Measurements from ENCODE around the gene UBE2R2.
"Not testable (repeated sequence)": the region's sequence is repeated elsewhere in the genome, so short reads cannot be mapped to it uniquely, and the experiment has no call there.

Gene UBE2R2

GRCh38 chr9:33798545-33798944 is 18.4 kb upstream of the UBE2R2 start:
- no peak overlapping the region for H3K9ac ChIP-seq (ENCODE audit: low read depth, low read length, poor library complexity)
- H3K27ac ChIP-seq (replicated peaks; ENCODE audit: low read length), result no peak overlapping the region
- no peaks in the 10 kb centered on the region for H3K4me1 ChIP-seq (ENCODE audit: control insufficient read depth in 2 of 2, insufficient read depth in 1 of 2, low read depth in 1 of 2, low read length in 2 of 2)
- H3K4me2 ChIP-seq (ENCODE audit: insufficient read depth, low read length, poor library complexity, severe bottlenecking), result no peak overlapping the region
- no peak overlapping the region for H3K14ac ChIP-seq (ENCODE audit: low read length)
- no peak overlapping the region for H3K4me3 ChIP-seq (ENCODE audit: low read length in 2 of 2)
- H4K8ac ChIP-seq (ENCODE audit: low read depth, low read length), result no peak overlapping the region
- no peak overlapping the region for H2AFZ ChIP-seq (ENCODE audit: low read length)
- H3K18ac ChIP-seq (ENCODE audit: low read length), result no peak overlapping the region
- no peaks in the 10 kb centered on the region for H3K79me1 ChIP-seq (ENCODE audit: low read depth, low read length)
- no peak overlapping the region for H2BK12ac ChIP-seq (ENCODE audit: low read length)
- no peak overlapping the region for H3K4ac ChIP-seq (ENCODE audit: low read length)
- H3K9me3 ChIP-seq (replicated peaks in 1 of 2; ENCODE audit: control insufficient read depth in 2 of 2, insufficient read depth in 1 of 2, low read depth in 1 of 2, low read length in 2 of 2), result peaks cover 0 to 9% of the 10 kb centered on the region in 2 donors
- no peak overlapping the region for H3K23ac ChIP-seq (ENCODE audit: low read depth, low read length, poor library complexity)
- H2BK120ac ChIP-seq (ENCODE audit: low read depth, low read length), result no peak overlapping the region
- H2BK5ac ChIP-seq (ENCODE audit: low read length), result no peak overlapping the region
- DNase-seq (ENCODE audit: low spot score), result no peak
- no peak overlapping the region for H4K91ac ChIP-seq (ENCODE audit: low read depth, low read length, poor library complexity)
- H3K36me3 ChIP-seq (replicated peaks in 1 of 2; ENCODE audit: control insufficient read depth in 2 of 2, insufficient read depth in 2 of 2, low read length in 2 of 2), result no peaks in the 10 kb centered on the region
- no CpG with 5 or more reads among the region's 10 CpGs for WGBS, 2 donors (ENCODE audit: extremely low coverage in 2 of 2, insufficient read length in 2 of 2, insufficient replicate concordance in 1 of 2)
- H3K27me3 ChIP-seq (ENCODE audit: control insufficient read depth in 3 of 3, insufficient read depth in 3 of 3, low read depth in 1 of 3, low read length in 3 of 3), result peaks cover 0 to 5% (median 0%) of the 10 kb centered on the region in 3 experiments
- no peak overlapping the region for H2AK5ac ChIP-seq (ENCODE audit: low read depth, low read length)
- no peak overlapping the region for H2BK15ac ChIP-seq (ENCODE audit: low read length)

GRCh38 chr9:33799928-33800704 is 16.8 kb upstream of the UBE2R2 start:
- no CpG with 5 or more reads among the region's 9 CpGs for WGBS, 2 donors (ENCODE audit: extremely low coverage in 2 of 2, insufficient read length in 2 of 2, insufficient replicate concordance in 1 of 2)
- H3K9ac ChIP-seq (ENCODE audit: low read depth, low read length, poor library complexity), result no peak overlapping the region

GRCh38 chr9:33800886-33801285 is 16.1 kb upstream of the UBE2R2 start:
- Histone ChIP-seq H3K9ac (ENCODE audit: low read depth, low read length, poor library complexity) (no peak overlapping the region), H3K79me1 (ENCODE audit: low read depth, low read length) (no peaks in the 10 kb centered on the region), H2BK120ac (ENCODE audit: low read depth, low read length) (no peak overlapping the region), H3K27ac (replicated peaks; ENCODE audit: low read length) (no peak overlapping the region), H3K18ac (ENCODE audit: low read length) (no peak overlapping the region), H3K36me3 (replicated peaks in 1 of 2; ENCODE audit: control insufficient read depth in 2 of 2, insufficient read depth in 2 of 2, low read length in 2 of 2) (no peaks in the 10 kb centered on the region), H3K27me3 (ENCODE audit: control insufficient read depth in 3 of 3, insufficient read depth in 3 of 3, low read depth in 1 of 3, low read length in 3 of 3) (peaks cover 0 to 5% (median 0%) of the 10 kb centered on the region in 3 experiments), H3K4ac (ENCODE audit: low read length) (no peak overlapping the region), H2AFZ (ENCODE audit: low read length) (no peak overlapping the region), H3K4me1 (ENCODE audit: control insufficient read depth in 2 of 2, insufficient read depth in 1 of 2, low read depth in 1 of 2, low read length in 2 of 2) (no peaks in the 10 kb centered on the region), H3K14ac (ENCODE audit: low read length) (no peak overlapping the region), H3K23ac (ENCODE audit: low read depth, low read length, poor library complexity) (no peak overlapping the region), H3K4me2 (ENCODE audit: insufficient read depth, low read length, poor library complexity, severe bottlenecking) (no peak overlapping the region), H2BK15ac (ENCODE audit: low read length) (no peak overlapping the region), H2BK5ac (ENCODE audit: low read length) (no peak overlapping the region), H3K4me3 (ENCODE audit: low read length in 2 of 2) (no peak overlapping the region), H4K91ac (ENCODE audit: low read depth, low read length, poor library complexity) (no peak overlapping the region), H2AK5ac (ENCODE audit: low read depth, low read length) (no peak overlapping the region), H4K8ac (ENCODE audit: low read depth, low read length) (no peak overlapping the region), H3K9me3 (replicated peaks in 1 of 2; ENCODE audit: control insufficient read depth in 2 of 2, insufficient read depth in 1 of 2, low read depth in 1 of 2, low read length in 2 of 2) (peaks cover 0 to 9% of the 10 kb centered on the region in 2 donors), H2BK12ac (ENCODE audit: low read length) (no peak overlapping the region)
- WGBS, 2 donors (ENCODE audit: extremely low coverage in 2 of 2, insufficient read length in 2 of 2, insufficient replicate concordance in 1 of 2), result no CpG with 5 or more reads among the region's 2 CpGs
- no peak for DNase-seq (ENCODE audit: low spot score)

More at GRCh38 chr9:33799928-33800704, 16.8 kb upstream of the UBE2R2 start:
- peaks cover 0 to 9% of the 10 kb centered on the region in 2 donors for H3K9me3 ChIP-seq (replicated peaks in 1 of 2; ENCODE audit: control insufficient read depth in 2 of 2, insufficient read depth in 1 of 2, low read depth in 1 of 2, low read length in 2 of 2)
- no peak overlapping the region for H3K27ac ChIP-seq (replicated peaks; ENCODE audit: low read length)
- no peaks in the 10 kb centered on the region for H3K4me1 ChIP-seq (ENCODE audit: control insufficient read depth in 2 of 2, insufficient read depth in 1 of 2, low read depth in 1 of 2, low read length in 2 of 2)
- H4K91ac ChIP-seq (ENCODE audit: low read depth, low read length, poor library complexity), result no peak overlapping the region
- no peak overlapping the region for H2BK120ac ChIP-seq (ENCODE audit: low read depth, low read length)
- H2BK5ac ChIP-seq (ENCODE audit: low read length), result no peak overlapping the region
- no peak overlapping the region for H3K4me2 ChIP-seq (ENCODE audit: insufficient read depth, low read length, poor library complexity, severe bottlenecking)
- H3K4ac ChIP-seq (ENCODE audit: low read length), result no peak overlapping the region
- H3K4me3 ChIP-seq (ENCODE audit: low read length in 2 of 2), result no peak overlapping the region
- H3K14ac ChIP-seq (ENCODE audit: low read length), result no peak overlapping the region
- no peak overlapping the region for H2AFZ ChIP-seq (ENCODE audit: low read length)
- H3K79me1 ChIP-seq (ENCODE audit: low read depth, low read length), result no peaks in the 10 kb centered on the region
- no peak overlapping the region for H2AK5ac ChIP-seq (ENCODE audit: low read depth, low read length)
- DNase-seq (ENCODE audit: low spot score), result no peak
- H3K23ac ChIP-seq (ENCODE audit: low read depth, low read length, poor library complexity), result no peak overlapping the region
- H3K27me3 ChIP-seq (ENCODE audit: control insufficient read depth in 3 of 3, insufficient read depth in 3 of 3, low read depth in 1 of 3, low read length in 3 of 3), result peaks cover 0 to 5% (median 0%) of the 10 kb centered on the region in 3 experiments
- H2BK12ac ChIP-seq (ENCODE audit: low read length), result no peak overlapping the region
- no peak overlapping the region for H4K8ac ChIP-seq (ENCODE audit: low read depth, low read length)
- no peak overlapping the region for H2BK15ac ChIP-seq (ENCODE audit: low read length)
- no peak overlapping the region for H3K18ac ChIP-seq (ENCODE audit: low read length)
- no peaks in the 10 kb centered on the region for H3K36me3 ChIP-seq (replicated peaks in 1 of 2; ENCODE audit: control insufficient read depth in 2 of 2, insufficient read depth in 2 of 2, low read length in 2 of 2)

- H2BK12ac ChIP-seq (ENCODE audit: low read length); H4K8ac ChIP-seq (ENCODE audit: low read depth, low read length); H2BK15ac ChIP-seq (ENCODE audit: low read length); H3K23ac ChIP-seq (ENCODE audit: low read depth, low read length, poor library complexity); H2BK120ac ChIP-seq (ENCODE audit: low read depth, low read length); H3K27me3 ChIP-seq (ENCODE audit: control insufficient read depth in 3 of 3, insufficient read depth in 3 of 3, low read depth in 1 of 3, low read length in 3 of 3); H2AFZ ChIP-seq (ENCODE audit: low read length); H3K4me3 ChIP-seq (ENCODE audit: low read length in 2 of 2); H3K18ac ChIP-seq (ENCODE audit: low read length); H3K27ac ChIP-seq (replicated peaks; ENCODE audit: low read length); H3K4me2 ChIP-seq (ENCODE audit: insufficient read depth, low read length, poor library complexity, severe bottlenecking); H4K91ac ChIP-seq (ENCODE audit: low read depth, low read length, poor library complexity); H3K79me1 ChIP-seq (ENCODE audit: low read depth, low read length); H3K9me3 ChIP-seq (replicated peaks in 1 of 2; ENCODE audit: control insufficient read depth in 2 of 2, insufficient read depth in 1 of 2, low read depth in 1 of 2, low read length in 2 of 2); H2BK5ac ChIP-seq (ENCODE audit: low read length); H3K4me1 ChIP-seq (ENCODE audit: control insufficient read depth in 2 of 2, insufficient read depth in 1 of 2, low read depth in 1 of 2, low read length in 2 of 2); H3K36me3 ChIP-seq (replicated peaks in 1 of 2; ENCODE audit: control insufficient read depth in 2 of 2, insufficient read depth in 2 of 2, low read length in 2 of 2); DNase-seq (ENCODE audit: low spot score); H2AK5ac ChIP-seq (ENCODE audit: low read depth, low read length); H3K9ac ChIP-seq (ENCODE audit: low read depth, low read length, poor library complexity); H3K4ac ChIP-seq (ENCODE audit: low read length); H3K14ac ChIP-seq (ENCODE audit: low read length): not testable (repeated sequence)
- no CpG with 5 or more reads among the region's 2 CpGs for WGBS, 2 donors (ENCODE audit: extremely low coverage in 2 of 2, insufficient read length in 2 of 2, insufficient replicate concordance in 1 of 2)
Measured at GRCh38 chr9:33801943-33802500, 14.9 kb upstream of the UBE2R2 start.
